HG02981 (cell line): ENCODE measurements around the gene MAP1B.
"Not testable (repeated sequence)": the region's sequence is repeated elsewhere in the genome, so short reads cannot be mapped to it uniquely, and the experiment has no call there.

Experiments
- ATAC-seq: cut with Tn5 transposase; IDR thresholded peaks from one replicate; pipeline ENCODE4 v1.9.1; 2021; ENCODE audit warnings: mild to moderate bottlenecking, moderate library complexity; ENCODE audit not compliant: unreplicated experiment

Gene MAP1B

GRCh38 chr5:72107131-72107900, at the start of gene MAP1B:
TSS of gene MAP1B (plus strand) at chr5:72107475. CDS start at chr5:72107532, 57 bp downstream.
- ATAC-seq, result no peak

DNA sequence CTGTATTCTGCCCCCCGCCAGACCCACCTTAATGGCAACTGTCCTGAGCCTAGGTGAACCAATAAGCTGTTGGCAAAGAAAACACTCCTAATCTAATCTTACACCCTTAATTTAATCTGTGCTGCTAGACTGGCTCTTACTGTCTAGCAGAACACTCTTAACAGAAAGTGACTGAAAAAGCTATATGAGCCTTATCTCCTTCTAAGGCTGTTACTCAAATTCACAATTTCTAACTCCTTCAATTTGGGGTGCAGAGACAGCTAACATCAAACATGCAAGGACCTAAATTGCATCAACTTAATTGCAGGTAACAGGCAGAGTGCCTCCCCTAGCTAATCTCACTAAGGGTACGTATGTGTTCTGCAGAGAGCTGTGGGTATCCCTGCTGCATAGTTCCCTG, 49.5 kb upstream of the MAP1B start:
- no peak for ATAC-seq

DNA sequence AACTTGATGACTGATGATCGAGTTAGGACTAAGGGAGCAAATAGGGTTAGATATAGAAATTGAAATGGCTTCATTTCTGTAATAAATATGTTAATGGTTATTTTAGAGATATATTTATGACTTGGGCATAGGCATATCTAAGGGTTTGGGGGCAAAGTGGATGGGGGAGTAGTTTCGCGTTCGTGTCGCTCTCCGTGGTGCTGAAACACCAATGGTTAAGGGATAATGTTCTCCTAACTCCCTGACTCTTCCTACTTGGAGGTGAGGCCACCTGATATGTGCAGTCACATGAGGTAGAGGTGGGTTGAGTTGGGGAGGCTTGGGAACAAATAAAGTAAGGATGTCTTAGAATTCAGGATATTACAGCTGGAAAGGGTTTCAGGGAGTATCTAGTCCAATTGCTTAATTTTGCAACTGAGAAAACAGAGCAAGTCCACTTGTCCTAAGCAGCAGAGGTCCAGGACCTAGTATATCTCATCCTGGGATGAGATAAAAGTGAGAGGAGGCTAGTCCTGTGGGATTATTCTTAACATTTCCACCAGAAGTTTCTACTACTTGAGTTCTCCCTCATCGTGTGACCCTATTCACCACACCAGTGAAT, 44.0 kb upstream of the MAP1B start:
- ATAC-seq, result no peak

GRCh38 chr5:72064801-72065570, 42.3 kb upstream of the MAP1B start:
- ATAC-seq, result no peak

DNA sequence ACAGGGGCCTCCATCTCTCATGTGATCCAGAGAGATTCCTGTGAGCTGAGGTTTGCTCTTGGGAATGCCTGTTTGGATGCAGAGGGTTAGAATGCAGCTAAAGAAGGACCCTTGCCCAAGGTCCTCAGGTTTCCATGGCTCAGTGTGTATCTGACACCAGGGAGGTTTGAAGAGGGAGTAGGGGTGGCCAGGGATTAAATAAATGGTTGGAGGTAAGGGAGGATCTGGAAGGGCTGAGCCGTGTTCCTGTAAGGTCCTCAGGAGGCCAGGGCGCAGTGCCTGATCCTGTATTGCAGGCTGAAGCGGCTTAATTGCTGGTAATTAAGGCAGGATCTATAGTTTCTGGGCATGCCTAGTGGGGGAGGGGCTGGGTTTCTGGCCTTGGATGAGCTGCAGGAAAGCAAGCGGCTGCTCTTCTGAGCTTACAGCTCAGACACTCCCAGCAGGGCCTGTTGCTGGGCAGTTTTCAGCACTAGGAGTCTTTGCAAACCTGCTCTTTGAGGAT, 41.5 kb upstream of the MAP1B start:
- ATAC-seq, result no peak

GRCh38 chr5:72066705-72067107, 40.6 kb upstream of the MAP1B start:
- ATAC-seq, result no peak

DNA sequence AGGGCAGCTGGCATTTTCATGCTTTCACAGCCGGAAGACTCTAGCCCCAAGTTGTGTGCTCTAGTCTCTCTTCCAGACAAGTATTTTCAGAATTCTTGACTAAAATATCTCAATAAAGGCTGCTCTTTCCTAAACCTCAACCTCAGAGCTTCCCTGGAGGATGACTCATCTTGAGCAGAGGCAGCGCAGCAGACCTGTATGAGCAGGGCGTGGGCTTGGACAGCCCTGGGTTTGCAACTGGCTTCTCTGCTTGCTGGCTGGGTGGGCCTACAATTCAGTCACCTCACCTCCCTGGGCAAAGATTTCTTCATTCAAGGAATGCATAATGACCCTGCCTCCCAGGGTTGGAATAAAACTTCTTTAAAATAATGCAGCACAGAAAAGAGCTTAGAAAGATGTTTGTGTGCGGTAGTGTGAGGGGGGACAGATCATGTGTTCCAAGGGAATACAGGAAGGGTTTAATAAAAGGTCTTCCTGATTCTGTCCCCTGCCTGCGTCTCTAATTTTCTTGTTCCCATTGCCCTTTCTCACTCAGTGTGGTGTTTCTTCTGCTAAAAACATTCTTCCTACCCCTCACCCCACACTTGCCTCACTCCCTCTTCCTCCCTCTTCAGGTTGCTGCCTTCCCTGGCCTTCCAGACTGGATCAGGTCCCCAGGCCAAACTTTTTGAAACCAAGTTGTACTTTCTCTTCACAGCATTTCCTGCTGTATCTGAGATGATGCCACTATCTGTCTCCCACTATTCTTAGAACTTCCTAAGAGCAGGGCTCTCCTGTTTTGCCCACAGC, 39.4 kb upstream of the MAP1B start:
- no peak for ATAC-seq

DNA sequence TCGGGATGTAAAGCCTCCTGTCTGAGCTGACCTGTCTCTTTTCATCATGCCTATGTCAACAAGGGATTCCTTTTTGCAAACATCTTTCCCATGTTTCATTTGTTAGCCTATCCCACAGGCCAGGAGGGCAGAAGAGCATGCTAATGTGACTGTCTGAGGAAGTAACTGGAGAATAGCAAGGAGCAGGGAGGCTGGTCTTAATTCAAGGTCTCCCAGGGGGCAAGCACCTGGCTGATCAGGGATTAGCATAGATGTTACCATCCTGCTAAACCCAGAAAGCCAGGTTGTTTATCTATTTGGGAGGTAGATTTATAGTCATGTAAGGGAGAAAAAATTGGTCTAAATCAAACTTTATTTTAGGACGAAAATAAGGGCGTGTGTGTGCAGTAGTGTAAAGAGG, 36.7 kb upstream of the MAP1B start:
- ATAC-seq, result no peak

DNA sequence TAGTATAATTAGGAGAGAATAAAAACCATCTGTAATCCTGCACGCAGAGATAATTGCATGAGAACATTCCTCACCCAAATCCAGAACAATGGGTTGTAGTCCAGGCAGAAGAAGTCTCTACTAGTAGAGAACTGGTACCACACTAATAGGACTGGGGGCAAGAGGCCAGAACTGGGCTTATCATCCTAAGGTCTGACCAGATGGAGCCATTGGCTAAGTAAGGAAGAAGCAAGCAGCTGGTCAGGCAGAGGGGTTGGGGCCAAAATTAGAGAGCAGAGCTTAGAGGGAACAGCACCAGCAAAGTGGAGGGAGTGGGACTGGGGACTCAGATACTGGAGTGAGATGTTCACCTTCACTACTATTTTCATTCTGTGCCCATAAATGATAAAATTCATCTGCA, 35.4 kb upstream of the MAP1B start:
- no peak for ATAC-seq

- no peak for ATAC-seq
These were observed 33.0 kb upstream of the MAP1B start for GRCh38 chr5:72074251-72074650.

GRCh38 chr5:72075461-72075860, 31.8 kb upstream of the MAP1B start:
- no peak for ATAC-seq

GRCh38 chr5:72076621-72077300, 30.5 kb upstream of the MAP1B start:
- no peak for ATAC-seq

- no peak for ATAC-seq
These were observed 29.9 kb upstream of the MAP1B start for GRCh38 chr5:72077390-72077789.

GRCh38 chr5:72079288-72079687, 28.0 kb upstream of the MAP1B start:
- no peak for ATAC-seq

DNA sequence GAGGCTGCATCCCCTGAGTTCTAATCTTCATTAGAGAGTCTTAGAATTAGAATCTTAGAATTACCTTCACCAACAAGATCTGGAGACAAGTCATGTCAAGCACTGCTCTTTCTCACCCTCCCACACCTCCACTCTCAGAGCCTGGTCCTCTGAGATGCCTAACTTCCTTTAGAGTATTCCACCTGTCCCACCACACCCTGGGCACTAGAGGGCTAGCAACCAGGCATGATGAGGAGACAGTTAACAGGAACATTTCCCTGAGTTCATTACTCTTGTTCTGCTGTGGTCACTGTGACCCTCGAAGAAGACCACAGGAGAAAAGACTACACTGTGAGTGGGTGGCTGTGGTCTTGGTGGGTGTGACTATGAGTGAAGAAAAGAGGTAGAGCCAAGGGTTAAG, 25.2 kb upstream of the MAP1B start:
- no peak for ATAC-seq

DNA sequence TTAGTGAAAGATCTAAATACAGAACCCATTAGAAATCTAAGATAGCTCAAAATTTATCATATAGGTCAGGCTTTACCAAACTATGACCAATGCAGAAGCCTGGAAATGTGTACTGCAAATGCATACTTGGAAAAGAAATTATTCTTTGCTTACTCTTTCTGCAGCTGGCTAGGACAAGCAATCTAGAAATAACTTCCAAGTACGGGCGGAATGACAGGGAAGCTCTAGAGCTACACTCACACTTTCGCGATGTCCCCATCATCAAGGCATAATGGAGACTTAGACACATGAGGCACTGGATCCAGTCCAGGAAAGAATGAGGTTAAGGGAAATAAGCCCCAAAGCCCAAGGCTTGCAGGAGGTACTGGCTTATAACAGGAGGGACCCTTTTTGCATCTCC, 22.4 kb upstream of the MAP1B start:
- no peak for ATAC-seq

- no peak for ATAC-seq
These were observed 22.0 kb upstream of the MAP1B start for GRCh38 chr5:72085319-72085718.

DNA sequence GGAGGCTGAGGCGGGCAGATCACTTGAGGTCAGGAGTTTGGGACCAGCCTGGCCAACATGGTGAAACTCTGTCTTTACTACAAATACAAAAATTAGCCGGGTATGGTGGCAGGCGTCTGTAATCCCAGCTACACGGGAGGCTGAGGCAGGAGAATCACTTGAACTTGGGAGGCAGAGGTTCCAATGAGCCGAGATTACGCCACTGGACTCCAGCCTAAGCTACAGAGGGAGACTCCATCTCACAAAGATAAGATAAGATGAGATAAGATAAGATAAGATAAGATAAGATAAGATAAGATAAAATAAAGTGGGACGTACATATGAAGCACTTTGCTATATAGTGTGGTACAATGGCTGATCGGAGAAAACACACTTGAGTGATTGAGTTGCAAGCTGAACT, 17.6 kb upstream of the MAP1B start:
- ATAC-seq, result not testable (repeated sequence)

GRCh38 chr5:72092074-72092473, 15.2 kb upstream of the MAP1B start:
- no peak for ATAC-seq

DNA sequence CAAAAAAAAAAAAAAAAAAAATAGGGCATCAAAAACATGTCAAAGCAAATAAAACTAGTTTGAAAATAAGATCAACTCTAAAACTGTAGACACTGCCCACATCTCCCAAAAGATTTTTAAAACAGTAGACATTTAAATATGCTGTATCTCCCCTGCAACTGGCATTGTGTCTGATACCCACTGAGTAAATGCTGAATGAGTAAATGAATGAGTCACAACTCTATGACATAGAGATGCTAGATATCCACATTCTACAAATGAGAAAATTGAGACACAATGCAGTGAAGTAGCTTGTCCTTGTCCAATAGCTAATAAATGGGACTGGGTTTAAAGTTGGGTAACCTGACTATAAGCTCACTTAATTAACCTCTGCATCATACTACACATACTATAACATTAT, 14.1 kb upstream of the MAP1B start:
- ATAC-seq, result no peak
